GM12878 (cell line): Measurements from ENCODE around the gene KLF17. TPM values are rescaled to one million over a fixed set of nuclear protein-coding genes. Genes with fewer than 3 reads are reported as not detected.

Source experiments
- ATAC-seq: fragments of 200-7000 bp; cut with Tn5 transposase; 3 replicates; pipeline ENCODE4 v1.9.1; 2020; ENCODE audit warnings: mild to moderate bottlenecking, moderate library complexity
- BruUV-seq: library from RNA; stranded (reverse); fragments of 400-500 nt; replicated peaks from 2 replicates; lab custom pipeline; 2021; lab: Mats Ljungman, UMichigan
- CTCF ChIA-PET: fragments of 300-600 bp; sonication (Branson Sonifier 250); formaldehyde crosslinking; extraction: SDS; loops from one replicate; lab custom pipeline; 2021; ENCODE audit warnings: inconsistent platforms; lab: Yijun Ruan, JAX
- POLR2A ChIA-PET: fragments of 350-600 bp; formaldehyde crosslinking; extraction: SDS; loops from one replicate; lab custom pipeline; 2021; ENCODE audit warnings: inconsistent platforms; lab: Charles Lee
- RAD21 ChIA-PET: fragments of 300-600 bp; sonication (Branson Sonifier 250); formaldehyde crosslinking; loops from one replicate; lab custom pipeline; 2023; ENCODE audit warnings: antibody characterized with exemption; ENCODE audit not compliant: unreplicated experiment; lab: Charles Lee
- SMC1A ChIA-PET: fragments of 300-600 bp; sonication (Branson Sonifier 250); formaldehyde crosslinking; loops from one replicate; lab custom pipeline; 2023; ENCODE audit not compliant: unreplicated experiment, uncharacterized antibody; lab: Charles Lee
- DNase-seq: peaks from one replicate; pipeline ENCODE4 v3.0.0-alpha.2; 2011; ENCODE audit warnings: low read depth, low spot score
- FAIRE-seq: peaks from 3 replicates; lab custom pipeline; 2011; peaks lifted over from hg19 to GRCh38; lab: Jason Lieb, UNC
- H2AFZ ChIP-seq: 2 replicates; pipeline ENCODE4 v1.6.0; 2011; ENCODE audit warnings: low read depth, low read length, control low read depth; ENCODE audit not compliant: control insufficient read depth
- H3K27ac ChIP-seq: 2 replicates; pipeline ENCODE4 v1.5.1; 2011; ENCODE audit warnings: control low read depth; ENCODE audit not compliant: control insufficient read depth, insufficient read depth
- H3K27me3 ChIP-seq, 2 experiments: replicated peaks in 1 of 2; 2 replicates each; pipeline versions ENCODE4 v1.6.0 to v1.6.1; 2011; ENCODE audit warnings: low read length in 1 of 2; ENCODE audit not compliant: control insufficient read depth in 2 of 2, insufficient read depth in 2 of 2
- H3K36me3 ChIP-seq, 2 experiments: 2 replicates each; pipeline ENCODE4 v1.5.1; 2011; ENCODE audit warnings: low read length in 1 of 2; ENCODE audit not compliant: control insufficient read depth in 2 of 2, insufficient read depth in 2 of 2
- H3K4me1 ChIP-seq: 2 replicates; pipeline ENCODE4 v1.6.1; 2011; ENCODE audit warnings: mild to moderate bottlenecking, low read length, moderate library complexity, mixed read lengths; ENCODE audit not compliant: control insufficient read depth, insufficient read depth
- H3K4me2 ChIP-seq: 2 replicates; pipeline ENCODE4 v1.6.0; 2011; ENCODE audit warnings: control low read depth; ENCODE audit not compliant: control insufficient read depth, insufficient read depth
- H3K4me3 ChIP-seq: fragments of 200-600 bp; sonication (generic); 2 replicates; pipeline ENCODE4 v1.5.1; 2016
- H3K79me2 ChIP-seq: 2 replicates; pipeline ENCODE4 v1.6.0; 2011; ENCODE audit warnings: low read length; ENCODE audit not compliant: control insufficient read depth, insufficient read depth
- H3K9ac ChIP-seq: 2 replicates; pipeline ENCODE4 v1.8.0; 2011; ENCODE audit warnings: low read length, control low read depth, mixed read lengths; ENCODE audit not compliant: control insufficient read depth, insufficient read depth
- H3K9me3 ChIP-seq: replicated peaks from 3 replicates; pipeline ENCODE4 v1.5.1; 2011; ENCODE audit warnings: mild to moderate bottlenecking, low read length; ENCODE audit not compliant: control insufficient read depth, insufficient read depth
- H4K20me1 ChIP-seq: 2 replicates; pipeline ENCODE4 v1.6.0; 2011; ENCODE audit not compliant: control insufficient read depth, insufficient read depth
- BRCA1 ChIP-seq: IDR thresholded peaks from 2 replicates; pipeline ENCODE4 v1.6.1; 2011; ENCODE audit warnings: low read depth, low read length, improper control_type of control experiment
- CBX3 ChIP-seq: fragments of 200-600 bp; sonication (generic); IDR thresholded peaks from 2 replicates; pipeline ENCODE4 v1.6.1; 2016; ENCODE audit warnings: low read depth, borderline replicate concordance
- CHD1 ChIP-seq: IDR thresholded peaks from 2 replicates; pipeline ENCODE4 v1.6.1; 2012; ENCODE audit warnings: low read depth, low read length, improper control_type of control experiment
- FOXK2 ChIP-seq: fragments of 450-650 bp; IDR thresholded peaks from 2 replicates; pipeline ENCODE4 v1.6.1; 2017; ENCODE audit warnings: mild to moderate bottlenecking, moderate library complexity
- HCFC1 ChIP-seq: fragments of 150-350 bp; IDR thresholded peaks from 2 replicates; pipeline ENCODE4 v1.6.1; 2014; ENCODE audit warnings: low read length
- IRF4 ChIP-seq: IDR thresholded peaks from 2 replicates; pipeline ENCODE4 v1.6.1; 2011; ENCODE audit warnings: low read depth, low read length
- KLF5 ChIP-seq: fragments of 450-650 bp; IDR thresholded peaks from 2 replicates; pipeline ENCODE4 v1.6.1; 2014; ENCODE audit warnings: mild to moderate bottlenecking; ENCODE audit not compliant: partially characterized antibody
- NFXL1 ChIP-seq: fragments of 450-650 bp; IDR thresholded peaks from 2 replicates; pipeline ENCODE4 v1.6.1; 2017; ENCODE audit warnings: antibody characterized with exemption, mild to moderate bottlenecking, borderline replicate concordance
- POLR2AphosphoS5 ChIP-seq: IDR thresholded peaks from 2 replicates; pipeline ENCODE4 v1.6.1; 2011; ENCODE audit warnings: mild to moderate bottlenecking, low read length, inconsistent platforms
- SIN3A ChIP-seq: IDR thresholded peaks from 2 replicates; pipeline ENCODE4 v1.6.1; 2012; ENCODE audit warnings: low read depth, low read length, improper control_type of control experiment
- SRF ChIP-seq, 2 experiments: IDR thresholded peaks; 2 replicates each; pipeline ENCODE4 v1.6.1; 2011; ENCODE audit warnings: low read depth in 2 of 2, low read length in 2 of 2, mild to moderate bottlenecking in 1 of 2, moderate library complexity in 1 of 2
- SUZ12 ChIP-seq: fragments of 200-600 bp; sonication (generic); IDR thresholded peaks from one replicate; pipeline ENCODE4 v1.6.1; 2018; ENCODE audit warnings: antibody characterized with exemption, mild to moderate bottlenecking; ENCODE audit not compliant: unreplicated experiment
- YY1 ChIP-seq: IDR thresholded peaks from 2 replicates; pipeline ENCODE4 v1.6.1; 2011; ENCODE audit warnings: low read depth, mild to moderate bottlenecking, low read length
- ZNF207 ChIP-seq: fragments of 450-650 bp; IDR thresholded peaks from 2 replicates; pipeline ENCODE4 v1.6.1; 2014; ENCODE audit warnings: antibody characterized with exemption, mild to moderate bottlenecking, borderline replicate concordance
- ZNF217 ChIP-seq: fragments of 450-650 bp; IDR thresholded peaks from 2 replicates; pipeline ENCODE4 v1.6.1; 2017; ENCODE audit warnings: antibody characterized with exemption, mild to moderate bottlenecking
- WGBS: methylation state at CpG from one replicate; pipeline ENCODE4 v1.1.6; 2016; ENCODE audit warnings: low lambda C conversion rate; ENCODE audit not compliant: insufficient replicate concordance, insufficient coverage; ENCODE audit errors: missing lambda C conversion rate; 5-methylcytosine and 5-hydroxymethylcytosine counted together
- in situ Hi-C: fragments of 300-500 bp; cut with MboI; formaldehyde crosslinking; loops from 9 replicates; pipeline ENCODE4 v1.14.3; 2018; ENCODE audit warnings: mixed read lengths
- intact Hi-C: fragments of 100-400 bp; cut with micrococcal nuclease; formaldehyde crosslinking; loops from one replicate; pipeline ENCODE4 v1.14.2; 2022; ENCODE audit not compliant: unreplicated experiment
- polyA plus RNA-seq, 11 experiments: library from polyadenylated mRNA; depleted of rRNA in 4 of 11; unstranded in 6 of 11; stranded (reverse) in 5 of 11; fragments of >200 nt; fragmentation: Nextera tagmentation in 4 of 11; fragmentation: Illumina TruSeq in 1 of 11; extraction: Ambion mirVana in 4 of 11; extraction: Trizol in 1 of 11; gene quantifications; 1 replicate in 1 of 11; 2 replicates in 10 of 11; pipeline versions ENCODE4 v1.2.1 to v1.2.3, GENCODE V29; 2011 to 2016; ENCODE audit warnings: inconsistent platforms in 2 of 11, missing spikeins in 2 of 11, low read depth in 1 of 11
- total RNA-seq, 4 experiments: library from RNA; depleted of rRNA in 3 of 4; stranded (reverse); fragments of >200 nt in 3 of 4; fragmentation: Illumina TruSeq in 1 of 4; extraction: Trizol in 1 of 4; gene quantifications; 2 replicates each; pipeline versions ENCODE4 v1.2.1 to v1.2.3, GENCODE V29; 2013 to 2021
- TF ChIP-seq, protein P1 (sequence below): fragments of 450-650 bp; IDR thresholded peaks from 2 replicates; pipeline ENCODE4 v1.6.1; 2014; ENCODE audit warnings: mild to moderate bottlenecking
- TF ChIP-seq, protein P2 (sequence below): fragments of 450-650 bp; IDR thresholded peaks from 2 replicates; pipeline ENCODE4 v1.6.1; 2017; ENCODE audit warnings: mild to moderate bottlenecking, low read depth, inconsistent platforms; ENCODE audit not compliant: poor library complexity, severe bottlenecking
- TF ChIP-seq, protein P3 (sequence below): fragments of 450-650 bp; IDR thresholded peaks from 2 replicates; pipeline ENCODE4 v1.6.1; 2017; ENCODE audit warnings: mild to moderate bottlenecking, moderate library complexity

The KLF17 gene
- total and polyA plus RNA-seq, 10 of the 15 experiments (the other 5 are each of a cell fraction or from before 2014, with no cell fraction given), result not detected

DNA sequence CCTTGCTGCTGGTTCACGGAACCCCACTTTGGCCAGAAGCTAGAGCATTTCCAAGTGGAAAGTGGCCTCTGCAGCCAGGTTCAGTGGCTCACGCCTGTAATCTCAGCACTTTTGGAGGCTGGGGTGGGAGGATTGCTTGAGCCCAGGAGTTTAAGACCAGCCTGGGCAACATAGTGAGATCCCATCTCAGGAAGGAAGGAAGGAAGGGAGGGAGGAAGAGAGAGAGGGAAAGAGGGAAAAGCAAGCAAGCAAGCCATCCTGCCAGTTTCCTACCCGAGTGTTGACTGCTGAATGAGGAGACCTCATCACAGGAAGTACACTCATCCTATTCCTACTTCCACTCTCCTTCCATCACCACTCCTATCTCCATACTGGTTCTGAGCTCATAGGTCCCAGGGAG lies 12.8 kb upstream of the KLF17 start:
- Histone ChIP-seq H3K79me2 (no peaks in the 10 kb centered on the region), H3K27ac (no peak overlapping the region), H3K27me3 (no peaks in the 10 kb centered on the region), H2AFZ (no peak overlapping the region), H3K9me3 (no peaks in the 10 kb centered on the region), H4K20me1 (no peaks in the 10 kb centered on the region), H3K9ac (no peak overlapping the region), H3K4me1 (no peaks in the 10 kb centered on the region), H3K4me3 (no peak overlapping the region), H3K4me2 (no peak overlapping the region), H3K36me3 (no peaks in the 10 kb centered on the region)
- ATAC-seq (no peak), DNase-seq (no peak), FAIRE-seq (no peak)
- 23% methylated on average over 3 of the region's 3 CpGs for whole genome bisulfite sequencing
- in situ Hi-C loops, result no loop called here
- ChIA-PET CTCF (no interaction called here), POLR2A (no interaction called here), SMC1A (no interaction called here), RAD21 (no interaction called here)
- no TSS peak for BruUV-seq
- intact Hi-C loops, result no loop called here
- TF ChIP-seq ZNF207 (no peak), YY1 (no peak), SUZ12 (no peak), IRF4 (no peak), NFXL1 (no peak), ZNF217 (no peak), HCFC1 (no peak), KLF5 (no peak), CHD1 (no peak), BRCA1 (no peak), POLR2AphosphoS5 (no peak), SIN3A (no peak), FOXK2 (no peak), CBX3 (no peak), SRF (IDR thresholded peaks at IDR 0.05; ENCODE audit: low read depth in 2 of 2, low read length in 2 of 2) (no peak)
- TF ChIP-seq, protein P1, sequence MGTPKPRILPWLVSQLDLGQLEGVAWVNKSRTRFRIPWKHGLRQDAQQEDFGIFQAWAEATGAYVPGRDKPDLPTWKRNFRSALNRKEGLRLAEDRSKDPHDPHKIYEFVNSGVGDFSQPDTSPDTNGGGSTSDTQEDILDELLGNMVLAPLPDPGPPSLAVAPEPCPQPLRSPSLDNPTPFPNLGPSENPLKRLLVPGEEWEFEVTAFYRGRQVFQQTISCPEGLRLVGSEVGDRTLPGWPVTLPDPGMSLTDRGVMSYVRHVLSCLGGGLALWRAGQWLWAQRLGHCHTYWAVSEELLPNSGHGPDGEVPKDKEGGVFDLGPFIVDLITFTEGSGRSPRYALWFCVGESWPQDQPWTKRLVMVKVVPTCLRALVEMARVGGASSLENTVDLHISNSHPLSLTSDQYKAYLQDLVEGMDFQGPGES, result no peak
- TF ChIP-seq, protein P2, sequence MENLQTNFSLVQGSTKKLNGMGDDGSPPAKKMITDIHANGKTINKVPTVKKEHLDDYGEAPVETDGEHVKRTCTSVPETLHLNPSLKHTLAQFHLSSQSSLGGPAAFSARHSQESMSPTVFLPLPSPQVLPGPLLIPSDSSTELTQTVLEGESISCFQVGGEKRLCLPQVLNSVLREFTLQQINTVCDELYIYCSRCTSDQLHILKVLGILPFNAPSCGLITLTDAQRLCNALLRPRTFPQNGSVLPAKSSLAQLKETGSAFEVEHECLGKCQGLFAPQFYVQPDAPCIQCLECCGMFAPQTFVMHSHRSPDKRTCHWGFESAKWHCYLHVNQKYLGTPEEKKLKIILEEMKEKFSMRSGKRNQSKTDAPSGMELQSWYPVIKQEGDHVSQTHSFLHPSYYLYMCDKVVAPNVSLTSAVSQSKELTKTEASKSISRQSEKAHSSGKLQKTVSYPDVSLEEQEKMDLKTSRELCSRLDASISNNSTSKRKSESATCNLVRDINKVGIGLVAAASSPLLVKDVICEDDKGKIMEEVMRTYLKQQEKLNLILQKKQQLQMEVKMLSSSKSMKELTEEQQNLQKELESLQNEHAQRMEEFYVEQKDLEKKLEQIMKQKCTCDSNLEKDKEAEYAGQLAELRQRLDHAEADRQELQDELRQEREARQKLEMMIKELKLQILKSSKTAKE, result no peak
- TF ChIP-seq, protein P3, sequence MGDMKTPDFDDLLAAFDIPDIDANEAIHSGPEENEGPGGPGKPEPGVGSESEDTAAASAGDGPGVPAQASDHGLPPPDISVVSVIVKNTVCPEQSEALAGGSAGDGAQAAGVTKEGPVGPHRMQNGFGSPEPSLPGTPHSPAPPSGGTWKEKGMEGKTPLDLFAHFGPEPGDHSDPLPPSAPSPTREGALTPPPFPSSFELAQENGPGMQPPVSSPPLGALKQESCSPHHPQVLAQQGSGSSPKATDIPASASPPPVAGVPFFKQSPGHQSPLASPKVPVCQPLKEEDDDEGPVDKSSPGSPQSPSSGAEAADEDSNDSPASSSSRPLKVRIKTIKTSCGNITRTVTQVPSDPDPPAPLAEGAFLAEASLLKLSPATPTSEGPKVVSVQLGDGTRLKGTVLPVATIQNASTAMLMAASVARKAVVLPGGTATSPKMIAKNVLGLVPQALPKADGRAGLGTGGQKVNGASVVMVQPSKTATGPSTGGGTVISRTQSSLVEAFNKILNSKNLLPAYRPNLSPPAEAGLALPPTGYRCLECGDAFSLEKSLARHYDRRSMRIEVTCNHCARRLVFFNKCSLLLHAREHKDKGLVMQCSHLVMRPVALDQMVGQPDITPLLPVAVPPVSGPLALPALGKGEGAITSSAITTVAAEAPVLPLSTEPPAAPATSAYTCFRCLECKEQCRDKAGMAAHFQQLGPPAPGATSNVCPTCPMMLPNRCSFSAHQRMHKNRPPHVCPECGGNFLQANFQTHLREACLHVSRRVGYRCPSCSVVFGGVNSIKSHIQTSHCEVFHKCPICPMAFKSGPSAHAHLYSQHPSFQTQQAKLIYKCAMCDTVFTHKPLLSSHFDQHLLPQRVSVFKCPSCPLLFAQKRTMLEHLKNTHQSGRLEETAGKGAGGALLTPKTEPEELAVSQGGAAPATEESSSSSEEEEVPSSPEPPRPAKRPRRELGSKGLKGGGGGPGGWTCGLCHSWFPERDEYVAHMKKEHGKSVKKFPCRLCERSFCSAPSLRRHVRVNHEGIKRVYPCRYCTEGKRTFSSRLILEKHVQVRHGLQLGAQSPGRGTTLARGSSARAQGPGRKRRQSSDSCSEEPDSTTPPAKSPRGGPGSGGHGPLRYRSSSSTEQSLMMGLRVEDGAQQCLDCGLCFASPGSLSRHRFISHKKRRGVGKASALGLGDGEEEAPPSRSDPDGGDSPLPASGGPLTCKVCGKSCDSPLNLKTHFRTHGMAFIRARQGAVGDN, result no peak
